ENCODE results near the gene FBXL14.
A peak's percentile ranks its signal among the peaks of the same experiment; 100 is the strongest.

The FBXL14 gene

GRCh38 chr12:1592444-1593173 is 1.8 kb downstream of the FBXL14 start:
- peak; percentile 49 for DNase-seq

- no peak for DNase-seq
Measured at GRCh38 chr12:1591543-1591942, 2.8 kb downstream of the FBXL14 start.

GRCh38 chr12:1591034-1591433 is 3.3 kb downstream of the FBXL14 start:
- no peak for DNase-seq

GRCh38 chr12:1590221-1590979 is 4.0 kb downstream of the FBXL14 start:
- no peak for DNase-seq

- DNase-seq: no peak
Measured at GRCh38 chr12:1588575-1588947, 5.8 kb downstream of the FBXL14 start.

- DNase-seq: no peak
Measured at GRCh38 chr12:1587927-1588574, 6.3 kb downstream of the FBXL14 start.

GRCh38 chr12:1584326-1584725 is 10.1 kb downstream of the FBXL14 start:
- DNase-seq: no peak

GRCh38 chr12:1583421-1584078 is 10.8 kb downstream of the FBXL14 start:
- DNase-seq: peak; percentile 84

GRCh38 chr12:1582709-1583050 is 11.7 kb downstream of the FBXL14 start:
- no peak for DNase-seq

- no peak for DNase-seq
Measured at GRCh38 chr12:1581973-1582708, 12.2 kb downstream of the FBXL14 start.

- DNase-seq: no peak
Measured at GRCh38 chr12:1580526-1580925, 13.9 kb downstream of the FBXL14 start.

GRCh38 chr12:1579651-1580435 is 14.5 kb downstream of the FBXL14 start:
- DNase-seq: no peak

- DNase-seq: peak; percentile 70
Measured at GRCh38 chr12:1576410-1577241, 17.8 kb downstream of the FBXL14 start.

GRCh38 chr12:1575408-1576401 is 18.7 kb downstream of the FBXL14 start:
- DNase-seq: no peak

- DNase-seq: no peak
Measured at GRCh38 chr12:1574865-1575259, 19.5 kb downstream of the FBXL14 start.

GRCh38 chr12:1573960-1574864 is 20.2 kb downstream of the FBXL14 start:
- DNase-seq: no peak

- no peak for DNase-seq
Measured at GRCh38 chr12:1572731-1573130, 21.6 kb downstream of the FBXL14 start.

GRCh38 chr12:1567852-1568251 is 26.5 kb downstream of the FBXL14 start:
- no peak for DNase-seq
